Measurements from ENCODE around the gene CD6. TPM values are rescaled to one million over a fixed set of nuclear protein-coding genes. Genes with fewer than 3 reads are reported as not detected.
A peak's percentile ranks its signal among the peaks of the same experiment; 100 is the strongest.

Gene CD6
- total RNA-seq, 4 donors from 2014 or later: 0.16 to 0.25 TPM; not detected in 2

GRCh38 chr11:61002598-61002997 lies 31.1 kb downstream of the CD6 start:
- no peaks in the 10 kb centered on the region for H3K36me3 ChIP-seq
- TF ChIP-seq CTCF (IDR thresholded peaks at IDR 0.05 in 4 of 5, conservative IDR thresholded peaks at IDR 0.05 in 1 of 5) (no peak), POLR2A (IDR thresholded peaks at IDR 0.05) (no peak)
- in situ Hi-C loops (cut with MboI; ENCODE audit: low sequenced_read_pairs in 4 of 4) (no loop called here), intact Hi-C loops (cut with DNase I; ENCODE audit: low total_unique reads) (no loop called here)
- H3K4me3 ChIP-seq: no peak overlapping the region
- H3K27me3 ChIP-seq: peaks cover 10 to 19% (median 13%) of the 10 kb centered on the region in 3 donors
- H3K4me1 ChIP-seq: peaks cover 0 to under 1% of the 10 kb centered on the region in 2 donors
- DNase-seq (no peak), ATAC-seq (no peak)
- H3K27ac ChIP-seq: no peak overlapping the region
- no peaks in the 10 kb centered on the region for H3K9me3 ChIP-seq

- Histone ChIP-seq H3K36me3 (no peaks in the 10 kb centered on the region), H3K27ac (no peak overlapping the region), H3K4me3 (no peak overlapping the region), H3K4me1 (peaks cover 0 to 6% of the 10 kb centered on the region in 2 donors), H3K9me3 (no peaks in the 10 kb centered on the region), H3K27me3 (peaks cover 21 to 32% (median 28%) of the 10 kb centered on the region in 3 donors)
- DNase-seq (no peak), ATAC-seq (no peak)
- in situ Hi-C loops (cut with MboI; ENCODE audit: low sequenced_read_pairs in 4 of 4): no loop called here
- TF ChIP-seq CTCF (IDR thresholded peaks at IDR 0.05 in 4 of 5, conservative IDR thresholded peaks at IDR 0.05 in 1 of 5) (no peak), POLR2A (IDR thresholded peaks at IDR 0.05) (no peak)
- intact Hi-C loops (cut with DNase I; ENCODE audit: low total_unique reads): no loop called here
Observed at GRCh38 chr11:61004180-61004611, 32.7 kb downstream of the CD6 start.

- DNase-seq: no peak
- no peaks in the 10 kb centered on the region for H3K9me3 ChIP-seq
- H3K27me3 ChIP-seq: peaks cover 21 to 32% (median 28%) of the 10 kb centered on the region in 3 donors
- TF ChIP-seq CTCF (IDR thresholded peaks at IDR 0.05 in 4 of 5, conservative IDR thresholded peaks at IDR 0.05 in 1 of 5) (no peak), POLR2A (IDR thresholded peaks at IDR 0.05) (no peak)
- H3K36me3 ChIP-seq: no peaks in the 10 kb centered on the region
- intact Hi-C loops (cut with DNase I; ENCODE audit: low total_unique reads): no loop called here
- H3K4me1 ChIP-seq: peaks cover 0 to 6% of the 10 kb centered on the region in 2 donors
- H3K27ac ChIP-seq: no peak overlapping the region
- H3K4me3 ChIP-seq: no peak overlapping the region
- ATAC-seq: no peak
- in situ Hi-C loops (cut with MboI; ENCODE audit: low sequenced_read_pairs in 4 of 4): no loop called here
Observed at GRCh38 chr11:61004761-61005181, 33.3 kb downstream of the CD6 start.

GRCh38 chr11:61007383-61007955 lies 36.0 kb downstream of the CD6 start:
- H3K9me3 ChIP-seq: no peaks in the 10 kb centered on the region
- H3K4me3 ChIP-seq: peak overlapping the region; percentile 24 to 45 (median 36)
- H3K36me3 ChIP-seq: no peaks in the 10 kb centered on the region
- TF ChIP-seq CTCF (IDR thresholded peaks at IDR 0.05 in 4 of 5, conservative IDR thresholded peaks at IDR 0.05 in 1 of 5): no peak
- TF ChIP-seq POLR2A (IDR thresholded peaks at IDR 0.05): no peak
- intact Hi-C loops (cut with DNase I; ENCODE audit: low total_unique reads): no loop called here
- in situ Hi-C loops (cut with MboI; ENCODE audit: low sequenced_read_pairs in 4 of 4): no loop called here
- H3K4me1 ChIP-seq: peaks cover 0 to 6% of the 10 kb centered on the region in 2 donors
- DNase-seq: no peak
- no peak overlapping the region for H3K27ac ChIP-seq
- H3K27me3 ChIP-seq: peaks cover 21 to 28% (median 28%) of the 10 kb centered on the region in 3 donors
- ATAC-seq: no peak
